ENCODE data around the gene EDNRA. TPM values are rescaled to one million over a fixed set of nuclear protein-coding genes. Genes with fewer than 3 reads are reported as not detected.

Gene EDNRA
- total RNA-seq, 6 donors from 2014 or later: 7.3 to 32.2 (median 10.2) TPM

GRCh38 chr4:147530723-147531122 lies 49.8 kb downstream of the EDNRA start:
- no peaks in the 10 kb centered on the region for H3K4me1 ChIP-seq
- WGBS, 2 donors: 73 to 77% methylated on average over 4 of the region's 4 CpGs
- no peak overlapping the region for H3K4me3 ChIP-seq
- DNase-seq (no peak), ATAC-seq (ENCODE audit: low FRiP score in 2 of 2) (no peak)
- no peak for TF ChIP-seq CTCF (IDR thresholded peaks at IDR 0.05)
- TF ChIP-seq POLR2A (IDR thresholded peaks at IDR 0.05): no peak
- TF ChIP-seq EP300 (IDR thresholded peaks at IDR 0.05): no peak
- TF ChIP-seq POLR2AphosphoS5 (IDR thresholded peaks at IDR 0.05): no peak
- H3K27me3 ChIP-seq: no peaks in the 10 kb centered on the region
- no peaks in the 10 kb centered on the region for H3K9me3 ChIP-seq
- no peak overlapping the region for H3K27ac ChIP-seq
- no peaks in the 10 kb centered on the region for H3K36me3 ChIP-seq

- no peak overlapping the region for H3K4me3 ChIP-seq
- no peak for TF ChIP-seq POLR2AphosphoS5 (IDR thresholded peaks at IDR 0.05)
- no peak for TF ChIP-seq EP300 (IDR thresholded peaks at IDR 0.05)
- no peak for TF ChIP-seq POLR2A (IDR thresholded peaks at IDR 0.05)
- no peak for TF ChIP-seq CTCF (IDR thresholded peaks at IDR 0.05)
- WGBS, 2 donors: 52 to 54% methylated on average over 2 of the region's 2 CpGs
- H3K36me3 ChIP-seq: no peaks in the 10 kb centered on the region
- no peaks in the 10 kb centered on the region for H3K27me3 ChIP-seq
- DNase-seq: no peak
- no peak overlapping the region for H3K27ac ChIP-seq
- ATAC-seq (ENCODE audit: low FRiP score in 2 of 2): no peak
- H3K9me3 ChIP-seq: no peaks in the 10 kb centered on the region
- H3K4me1 ChIP-seq: no peaks in the 10 kb centered on the region
Measured at GRCh38 chr4:147532896-147533295, 52.0 kb downstream of the EDNRA start.

GRCh38 chr4:147533331-147533730 lies 52.4 kb downstream of the EDNRA start:
- 53 to 66% methylated on average over 1 of the region's 1 CpG for WGBS, 2 donors
- Histone ChIP-seq H3K36me3 (no peaks in the 10 kb centered on the region), H3K4me1 (no peaks in the 10 kb centered on the region), H3K4me3 (no peak overlapping the region), H3K27ac (no peak overlapping the region), H3K9me3 (no peaks in the 10 kb centered on the region), H3K27me3 (no peaks in the 10 kb centered on the region)
- DNase-seq: no peak
- TF ChIP-seq POLR2A (IDR thresholded peaks at IDR 0.05): no peak
- no peak for TF ChIP-seq EP300 (IDR thresholded peaks at IDR 0.05)
- TF ChIP-seq POLR2AphosphoS5 (IDR thresholded peaks at IDR 0.05): no peak
- TF ChIP-seq CTCF (IDR thresholded peaks at IDR 0.05): no peak
- ATAC-seq (ENCODE audit: low FRiP score in 2 of 2): no peak

DNA sequence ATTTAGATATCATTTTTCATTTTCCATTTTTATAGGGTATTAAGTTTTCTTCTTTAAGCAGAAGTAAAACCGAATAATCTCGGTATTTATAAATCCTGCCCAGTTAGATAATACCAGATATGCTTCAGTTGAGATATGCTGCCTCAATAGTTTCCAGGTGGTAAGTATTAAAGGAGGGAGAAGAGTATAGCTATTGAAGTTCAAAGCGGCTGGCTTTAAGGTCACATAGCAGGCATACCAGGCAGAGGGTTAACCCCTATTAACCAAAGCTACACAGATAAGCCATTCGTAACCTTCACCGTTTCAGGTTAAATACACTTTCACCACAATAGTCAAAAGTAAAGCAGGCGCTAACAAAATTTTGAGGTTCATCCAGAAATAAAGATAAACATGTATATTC lies 54.2 kb downstream of the EDNRA start:
- ATAC-seq (ENCODE audit: low FRiP score in 2 of 2) (no peak), DNase-seq (no peak)
- Histone ChIP-seq H3K27ac (no peak overlapping the region), H3K36me3 (no peaks in the 10 kb centered on the region), H3K4me1 (no peaks in the 10 kb centered on the region), H3K4me3 (no peak overlapping the region), H3K9me3 (no peaks in the 10 kb centered on the region), H3K27me3 (no peaks in the 10 kb centered on the region)
- TF ChIP-seq POLR2AphosphoS5 (IDR thresholded peaks at IDR 0.05) (no peak), CTCF (IDR thresholded peaks at IDR 0.05) (no peak), EP300 (IDR thresholded peaks at IDR 0.05) (no peak), POLR2A (IDR thresholded peaks at IDR 0.05) (no peak)
- 73 to 79% methylated on average over 6 of the region's 6 CpGs for WGBS, 2 donors

- Histone ChIP-seq H3K4me3 (no peak overlapping the region), H3K36me3 (no peaks in the 10 kb centered on the region), H3K4me1 (no peaks in the 10 kb centered on the region), H3K27me3 (no peaks in the 10 kb centered on the region), H3K9me3 (no peaks in the 10 kb centered on the region), H3K27ac (no peak overlapping the region)
- ATAC-seq (ENCODE audit: low FRiP score in 2 of 2) (no peak), DNase-seq (no peak)
- WGBS, 2 donors: 78 to 87% methylated on average over 3 of the region's 3 CpGs
- TF ChIP-seq EP300 (IDR thresholded peaks at IDR 0.05) (no peak), CTCF (IDR thresholded peaks at IDR 0.05) (no peak), POLR2AphosphoS5 (IDR thresholded peaks at IDR 0.05) (no peak), POLR2A (IDR thresholded peaks at IDR 0.05) (no peak)
Measured at GRCh38 chr4:147538711-147539110, 57.8 kb downstream of the EDNRA start.
